Measurements from ENCODE around the gene MZF1.

- TF ChIP-seq CTCF (IDR thresholded peaks at IDR 0.05) (no peak), POLR2AphosphoS5 (IDR thresholded peaks at IDR 0.05) (no peak)
These were observed 17.7 kb downstream of the MZF1 start for GRCh38 chr19:58555369-58555885.

Data from prostate gland (tissue), 2 donors.